ENCODE measurements around the gene PRMT3.

Gene PRMT3

DNA sequence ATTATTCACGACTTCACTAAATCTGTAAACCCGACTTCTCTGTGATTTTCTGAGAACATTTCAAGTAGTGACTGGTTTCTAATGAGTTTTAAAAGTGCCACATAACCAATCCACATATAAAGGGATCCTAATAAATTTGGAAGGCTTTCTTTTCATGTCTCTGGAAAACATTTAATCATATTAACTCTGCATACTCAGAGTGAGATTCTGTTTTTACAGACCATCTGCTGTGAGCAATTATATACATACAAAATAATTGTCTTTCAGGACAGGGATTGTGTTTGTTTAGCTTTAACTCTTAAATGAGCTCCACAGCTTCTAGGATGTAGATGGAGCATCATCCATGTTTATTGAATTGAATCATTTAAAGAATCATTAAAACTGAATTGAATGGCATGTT is 65.1 kb downstream of the PRMT3 start:
- no peak for DNase-seq (ENCODE audit: low spot score)
- TF ChIP-seq, protein P1, sequence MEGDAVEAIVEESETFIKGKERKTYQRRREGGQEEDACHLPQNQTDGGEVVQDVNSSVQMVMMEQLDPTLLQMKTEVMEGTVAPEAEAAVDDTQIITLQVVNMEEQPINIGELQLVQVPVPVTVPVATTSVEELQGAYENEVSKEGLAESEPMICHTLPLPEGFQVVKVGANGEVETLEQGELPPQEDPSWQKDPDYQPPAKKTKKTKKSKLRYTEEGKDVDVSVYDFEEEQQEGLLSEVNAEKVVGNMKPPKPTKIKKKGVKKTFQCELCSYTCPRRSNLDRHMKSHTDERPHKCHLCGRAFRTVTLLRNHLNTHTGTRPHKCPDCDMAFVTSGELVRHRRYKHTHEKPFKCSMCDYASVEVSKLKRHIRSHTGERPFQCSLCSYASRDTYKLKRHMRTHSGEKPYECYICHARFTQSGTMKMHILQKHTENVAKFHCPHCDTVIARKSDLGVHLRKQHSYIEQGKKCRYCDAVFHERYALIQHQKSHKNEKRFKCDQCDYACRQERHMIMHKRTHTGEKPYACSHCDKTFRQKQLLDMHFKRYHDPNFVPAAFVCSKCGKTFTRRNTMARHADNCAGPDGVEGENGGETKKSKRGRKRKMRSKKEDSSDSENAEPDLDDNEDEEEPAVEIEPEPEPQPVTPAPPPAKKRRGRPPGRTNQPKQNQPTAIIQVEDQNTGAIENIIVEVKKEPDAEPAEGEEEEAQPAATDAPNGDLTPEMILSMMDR (IDR thresholded peaks at IDR 0.05; ENCODE audit: extremely low read depth, insufficient read depth, missing control alignments) = no peak
- in situ Hi-C loops (cut with MboI; ENCODE audit: low pct_unique_long_range_greater_than_20kb, low sequenced_read_pairs, unreplicated experiment) = no loop called here

DNA sequence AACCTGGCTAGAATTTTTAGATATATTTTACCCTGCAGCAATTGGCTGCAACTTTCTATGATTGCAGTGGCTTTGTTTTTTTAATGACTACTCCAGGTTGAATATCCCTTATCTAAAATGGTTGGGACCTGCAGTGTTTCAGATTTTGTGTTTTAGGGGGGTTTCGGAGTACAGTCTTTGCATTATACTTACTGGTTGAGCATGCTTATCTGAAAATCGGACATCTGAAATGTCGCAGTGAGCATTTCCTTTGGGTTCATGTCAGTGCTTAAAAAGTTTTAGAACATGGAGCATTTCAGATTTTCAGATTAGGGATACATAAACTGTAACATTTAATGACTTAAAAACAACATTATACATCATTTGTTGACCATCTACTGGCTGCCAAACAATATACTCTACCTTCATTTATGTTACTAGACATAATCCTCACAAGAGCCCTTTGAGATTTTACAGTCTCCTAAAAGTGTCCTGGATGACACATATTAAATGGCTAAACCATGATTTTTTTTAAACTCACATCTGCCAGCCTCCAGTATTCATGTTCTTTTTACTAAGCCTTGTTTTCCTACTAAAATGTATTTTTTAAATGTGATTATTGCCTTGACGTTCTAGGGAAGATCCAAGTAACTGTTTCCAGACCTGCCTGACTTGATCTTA is 66.3 kb downstream of the PRMT3 start:
- TF ChIP-seq, protein P1 (IDR thresholded peaks at IDR 0.05; ENCODE audit: extremely low read depth, insufficient read depth, missing control alignments) = no peak
- in situ Hi-C loops (cut with MboI; ENCODE audit: low pct_unique_long_range_greater_than_20kb, low sequenced_read_pairs, unreplicated experiment) = no loop called here
- no peak for DNase-seq (ENCODE audit: low spot score)

DNA sequence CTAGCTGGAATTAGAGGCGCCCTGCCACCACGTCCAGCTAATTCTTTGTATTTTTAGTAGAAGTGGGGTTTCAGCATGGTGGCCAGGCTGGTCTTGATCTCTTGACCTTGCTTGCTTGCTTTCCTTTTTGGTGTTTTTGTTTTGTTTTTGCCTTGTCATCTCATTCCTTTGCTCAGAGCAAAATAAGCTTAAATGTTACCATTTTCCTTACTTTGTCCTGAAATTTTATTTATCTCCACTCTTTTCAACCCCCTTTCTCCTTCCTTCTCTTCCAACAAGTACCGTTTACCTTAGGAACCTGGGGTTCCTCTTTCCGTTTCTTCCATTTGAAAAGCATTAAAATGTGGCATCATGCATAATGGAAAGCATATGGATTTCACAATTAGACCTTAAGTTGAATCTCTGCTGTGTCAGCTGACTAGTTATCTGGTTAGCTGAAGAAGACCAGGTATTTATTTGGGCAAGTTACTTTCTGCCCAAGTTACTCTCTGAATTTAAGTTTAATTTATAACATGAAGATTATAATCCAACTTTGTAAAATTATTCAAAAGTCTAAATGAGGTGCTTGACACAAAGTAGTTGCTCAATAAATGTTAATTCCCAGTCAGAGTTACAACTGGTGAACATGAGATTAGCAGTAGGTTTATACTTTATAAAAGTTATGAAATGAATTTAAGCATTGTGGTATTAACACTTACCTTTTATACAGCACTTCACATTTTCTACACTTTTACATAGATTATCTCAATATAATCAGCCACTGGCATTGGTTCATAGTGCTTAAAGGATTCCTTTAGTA is 69.7 kb downstream of the PRMT3 start:
- TF ChIP-seq, protein P1 (IDR thresholded peaks at IDR 0.05; ENCODE audit: extremely low read depth, insufficient read depth, missing control alignments) = no peak
- DNase-seq (ENCODE audit: low spot score) = no peak
- in situ Hi-C loops (cut with MboI; ENCODE audit: low pct_unique_long_range_greater_than_20kb, low sequenced_read_pairs, unreplicated experiment) = no loop called here

DNA sequence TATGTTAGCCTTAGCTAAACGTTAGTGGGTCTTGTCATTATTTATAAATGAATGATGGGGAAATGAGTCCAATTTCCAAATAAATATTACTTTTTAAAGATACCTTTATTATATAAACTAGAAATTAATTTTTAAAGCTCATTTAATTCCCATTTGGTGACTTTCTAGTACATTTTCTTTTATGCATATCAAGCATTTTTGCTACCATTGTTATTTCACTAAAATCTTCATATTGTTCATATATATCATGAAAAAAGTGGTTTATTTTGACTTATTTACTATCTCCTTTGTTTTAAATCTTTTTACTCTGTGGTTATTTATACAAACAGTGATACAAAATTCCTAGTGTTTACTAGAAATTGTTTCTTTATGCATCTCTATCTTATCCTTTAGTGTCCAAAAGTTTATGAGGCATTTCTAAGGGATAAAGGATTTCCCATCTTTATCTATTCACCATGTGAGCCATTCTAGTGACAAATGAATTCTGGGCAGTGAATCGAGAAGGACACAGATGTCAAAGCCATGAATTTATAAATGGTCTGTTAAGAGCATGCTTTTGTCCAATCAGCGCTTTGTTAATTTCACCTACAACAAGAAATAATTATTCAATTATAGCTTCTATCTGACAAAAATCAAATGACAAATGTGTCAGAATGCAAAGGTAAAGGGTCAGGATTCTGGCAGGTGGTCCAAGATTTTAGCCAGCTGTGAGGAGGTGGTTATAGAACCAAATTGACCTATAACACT is 70.6 kb downstream of the PRMT3 start:
- in situ Hi-C loops (cut with MboI; ENCODE audit: low pct_unique_long_range_greater_than_20kb, low sequenced_read_pairs, unreplicated experiment) = no loop called here
- DNase-seq (ENCODE audit: low spot score) = no peak
- TF ChIP-seq, protein P1 (IDR thresholded peaks at IDR 0.05; ENCODE audit: extremely low read depth, insufficient read depth, missing control alignments) = no peak

DNA sequence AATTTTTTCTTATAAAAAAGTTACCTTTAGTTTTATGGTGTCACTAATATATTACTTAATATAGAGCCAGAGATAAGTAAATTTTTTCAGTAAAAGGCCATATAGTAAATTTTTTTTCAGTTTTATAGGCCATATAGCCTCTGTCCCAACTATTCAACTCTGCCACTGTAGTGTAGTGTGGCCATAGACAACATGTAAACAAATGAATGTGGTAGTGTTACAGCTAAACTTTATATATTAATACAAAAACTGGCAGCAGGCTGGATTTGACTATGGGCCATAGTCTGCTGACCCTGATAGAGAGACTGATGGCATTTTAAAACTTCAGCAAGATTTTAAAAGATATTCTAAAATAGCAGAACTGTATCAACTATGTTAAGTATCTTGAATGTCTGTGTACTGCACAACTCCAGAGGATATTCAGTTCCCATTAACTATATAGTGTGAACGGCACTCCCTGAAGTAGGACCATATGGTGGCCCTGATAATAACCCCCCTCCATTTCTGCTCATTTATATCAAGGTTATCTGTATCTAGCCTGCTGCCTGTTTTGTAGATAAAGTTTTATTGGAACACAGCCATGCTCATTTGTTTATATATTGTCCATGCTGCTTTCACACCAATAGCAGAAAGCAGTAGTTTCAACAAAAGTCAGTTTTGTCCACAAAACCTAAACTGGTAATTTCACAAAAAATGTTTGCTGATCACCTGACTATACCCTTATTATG is 71.6 kb downstream of the PRMT3 start:
- DNase-seq (ENCODE audit: low spot score) = no peak
- in situ Hi-C loops (cut with MboI; ENCODE audit: low pct_unique_long_range_greater_than_20kb, low sequenced_read_pairs, unreplicated experiment) = no loop called here
- TF ChIP-seq, protein P1 (IDR thresholded peaks at IDR 0.05; ENCODE audit: extremely low read depth, insufficient read depth, missing control alignments) = no peak

DNA sequence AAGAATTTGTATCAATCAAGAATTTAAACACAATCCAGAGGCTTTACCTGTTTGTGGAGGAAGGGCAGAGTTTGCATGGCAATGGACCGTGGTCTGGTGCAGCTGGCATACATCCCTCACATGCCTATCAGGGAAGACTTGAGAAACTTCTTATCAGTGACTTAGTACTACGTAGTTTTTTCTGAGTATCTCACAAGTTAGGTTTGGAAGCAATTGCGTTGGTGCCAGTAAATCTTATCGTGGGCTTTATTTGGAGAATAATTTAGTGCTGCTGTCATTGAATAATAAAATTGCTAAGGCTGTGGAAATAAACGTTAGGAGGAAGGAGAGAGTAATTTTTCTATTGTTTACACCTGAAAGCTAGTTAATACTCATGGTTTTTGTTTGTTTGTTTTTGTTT is 72.3 kb downstream of the PRMT3 start:
- in situ Hi-C loops (cut with MboI; ENCODE audit: low pct_unique_long_range_greater_than_20kb, low sequenced_read_pairs, unreplicated experiment) = no loop called here
- DNase-seq (ENCODE audit: low spot score) = no peak

More for the DNA sequence above, 72.3 kb downstream of the PRMT3 start:
- TF ChIP-seq, protein P1 (IDR thresholded peaks at IDR 0.05; ENCODE audit: extremely low read depth, insufficient read depth, missing control alignments) = no peak
